Measurements from ENCODE around the gene MYO1G. TPM values are rescaled to one million over a fixed set of nuclear protein-coding genes. Genes with fewer than 3 reads are reported as not detected.

The MYO1G gene
- total RNA-seq, 1 experiment from 2014 or later = 0.11 TPM

- intact Hi-C loops (cut with micrococcal nuclease) = no loop called here
- Histone ChIP-seq H3K27ac (ENCODE audit: low read length) (no peak overlapping the region), H2AFZ (ENCODE audit: low read length) (no peak overlapping the region), H3K9ac (ENCODE audit: low read length) (no peak overlapping the region), H3K9me2 (replicated peaks; ENCODE audit: low read length) (no peaks in the 10 kb centered on the region), H3K9me3 (ENCODE audit: low read length) (no peaks in the 10 kb centered on the region), H3K79me2 (ENCODE audit: low read length) (no peaks in the 10 kb centered on the region), H3K27me3 (ENCODE audit: low read length) (no peaks in the 10 kb centered on the region), H3K4me1 (ENCODE audit: insufficient read depth, low read length) (no peaks in the 10 kb centered on the region), H3K4me2 (ENCODE audit: low read length) (no peak overlapping the region), H4K20me1 (ENCODE audit: low read length) (no peaks in the 10 kb centered on the region), H3K4me3 (ENCODE audit: low read length) (no peak overlapping the region), H3K36me3 (ENCODE audit: low read depth, low read length) (no peaks in the 10 kb centered on the region), H3F3A (ENCODE audit: low read length, unreplicated experiment) (no peaks in the 10 kb centered on the region)
- no TSS peak for BruUV-seq (replicated peaks)
- ATAC-seq (no peak), DNase-seq (no peak)
- ChIA-PET CTCF (no interaction called here), POLR2A (ENCODE audit: unreplicated experiment) (no interaction called here)
- TF ChIP-seq EZH2phosphoT487 (IDR thresholded peaks at IDR 0.05; ENCODE audit: borderline replicate concordance, low read length) = no peak
- no peak for TF ChIP-seq EZH2 (IDR thresholded peaks at IDR 0.05; ENCODE audit: low read length, unreplicated experiment)
- no peak for TF ChIP-seq CTCF (conservative IDR thresholded peaks at IDR 0.05; ENCODE audit: low read depth, low read length)
Measured at GRCh38 chr7:45017253-45017652, 38.4 kb upstream of the MYO1G start.

GRCh38 chr7:45015313-45015712 is 36.5 kb upstream of the MYO1G start:
- no peaks in the 10 kb centered on the region for H3K4me1 ChIP-seq (ENCODE audit: insufficient read depth, low read length)
- H3F3A ChIP-seq (ENCODE audit: low read length, unreplicated experiment) = no peaks in the 10 kb centered on the region
- DNase-seq (no peak), ATAC-seq (no peak)
- no peak overlapping the region for H3K4me3 ChIP-seq (ENCODE audit: low read length)
- H3K9me3 ChIP-seq (ENCODE audit: low read length) = no peaks in the 10 kb centered on the region
- ChIA-PET POLR2A (ENCODE audit: unreplicated experiment) (no interaction called here), CTCF (no interaction called here)
- BruUV-seq (replicated peaks) = no TSS peak
- H3K4me2 ChIP-seq (ENCODE audit: low read length) = no peak overlapping the region
- no peak overlapping the region for H3K27ac ChIP-seq (ENCODE audit: low read length)
- H2AFZ ChIP-seq (ENCODE audit: low read length) = no peak overlapping the region
- no peaks in the 10 kb centered on the region for H4K20me1 ChIP-seq (ENCODE audit: low read length)
- no peaks in the 10 kb centered on the region for H3K36me3 ChIP-seq (ENCODE audit: low read depth, low read length)
- no peaks in the 10 kb centered on the region for H3K79me2 ChIP-seq (ENCODE audit: low read length)
- intact Hi-C loops (cut with micrococcal nuclease) = no loop called here
- no peak overlapping the region for H3K9ac ChIP-seq (ENCODE audit: low read length)
- TF ChIP-seq CTCF (conservative IDR thresholded peaks at IDR 0.05; ENCODE audit: low read depth, low read length) = no peak
- TF ChIP-seq EZH2phosphoT487 (IDR thresholded peaks at IDR 0.05; ENCODE audit: borderline replicate concordance, low read length) = no peak
- TF ChIP-seq EZH2 (IDR thresholded peaks at IDR 0.05; ENCODE audit: low read length, unreplicated experiment) = no peak
- H3K9me2 ChIP-seq (replicated peaks; ENCODE audit: low read length) = no peaks in the 10 kb centered on the region
- no peaks in the 10 kb centered on the region for H3K27me3 ChIP-seq (ENCODE audit: low read length)

GRCh38 chr7:45013465-45013967 is 34.7 kb upstream of the MYO1G start:
- no peaks in the 10 kb centered on the region for H3K79me2 ChIP-seq (ENCODE audit: low read length)
- no TSS peak for BruUV-seq (replicated peaks)
- no peak overlapping the region for H3K4me3 ChIP-seq (ENCODE audit: low read length)
- H3K4me2 ChIP-seq (ENCODE audit: low read length) = no peak overlapping the region
- ChIA-PET CTCF (no interaction called here), POLR2A (ENCODE audit: unreplicated experiment) (no interaction called here)
- no peaks in the 10 kb centered on the region for H3K4me1 ChIP-seq (ENCODE audit: insufficient read depth, low read length)
- no peak overlapping the region for H2AFZ ChIP-seq (ENCODE audit: low read length)
- intact Hi-C loops (cut with micrococcal nuclease) = no loop called here
- no peaks in the 10 kb centered on the region for H3F3A ChIP-seq (ENCODE audit: low read length, unreplicated experiment)
- no peaks in the 10 kb centered on the region for H3K36me3 ChIP-seq (ENCODE audit: low read depth, low read length)
- no peaks in the 10 kb centered on the region for H3K27me3 ChIP-seq (ENCODE audit: low read length)
- H3K9me2 ChIP-seq (replicated peaks; ENCODE audit: low read length) = no peaks in the 10 kb centered on the region
- TF ChIP-seq CTCF (conservative IDR thresholded peaks at IDR 0.05; ENCODE audit: low read depth, low read length) (no peak), EZH2 (IDR thresholded peaks at IDR 0.05; ENCODE audit: low read length, unreplicated experiment) (no peak), EZH2phosphoT487 (IDR thresholded peaks at IDR 0.05; ENCODE audit: borderline replicate concordance, low read length) (no peak)
- no peak for DNase-seq
- H4K20me1 ChIP-seq (ENCODE audit: low read length) = no peaks in the 10 kb centered on the region
- no peaks in the 10 kb centered on the region for H3K9me3 ChIP-seq (ENCODE audit: low read length)
- H3K9ac ChIP-seq (ENCODE audit: low read length) = no peak overlapping the region
- ATAC-seq = no peak
- H3K27ac ChIP-seq (ENCODE audit: low read length) = no peak overlapping the region
